Stimulated activated CD8-positive, alpha-beta memory T cell treated with anti-CD3 and anti-CD28 coated beads, Interleukin-12 subunit alpha, Interleukin-12 subunit beta, amount 100 ng/mL, for 24 hours (primary cell): Measurements from ENCODE around the gene MEIKIN.

Source experiments
- DNase-seq: peaks from one replicate; pipeline ENCODE4 v3.0.0-alpha.2; 2020; ENCODE audit errors: extremely low read depth

Gene MEIKIN

DNA sequence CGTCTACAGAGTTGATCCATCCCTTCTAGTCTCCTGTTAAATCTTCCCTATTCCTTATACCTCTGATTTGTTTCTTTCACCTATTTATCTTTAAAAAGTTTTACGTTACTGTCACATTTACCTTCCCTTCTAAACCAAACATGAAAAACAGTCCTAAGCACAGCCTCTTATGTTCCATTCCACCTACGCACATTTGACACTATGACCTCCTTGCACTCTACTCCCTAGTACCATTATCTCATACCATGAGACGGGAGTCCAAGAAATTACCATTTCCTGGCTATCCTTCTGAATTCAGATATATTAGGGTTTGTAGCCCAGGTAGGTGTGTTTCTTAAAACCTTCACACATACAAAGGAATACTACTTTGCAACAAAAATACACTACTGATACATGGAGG, 173.8 kb downstream of the MEIKIN start:
- no peak for DNase-seq

DNA sequence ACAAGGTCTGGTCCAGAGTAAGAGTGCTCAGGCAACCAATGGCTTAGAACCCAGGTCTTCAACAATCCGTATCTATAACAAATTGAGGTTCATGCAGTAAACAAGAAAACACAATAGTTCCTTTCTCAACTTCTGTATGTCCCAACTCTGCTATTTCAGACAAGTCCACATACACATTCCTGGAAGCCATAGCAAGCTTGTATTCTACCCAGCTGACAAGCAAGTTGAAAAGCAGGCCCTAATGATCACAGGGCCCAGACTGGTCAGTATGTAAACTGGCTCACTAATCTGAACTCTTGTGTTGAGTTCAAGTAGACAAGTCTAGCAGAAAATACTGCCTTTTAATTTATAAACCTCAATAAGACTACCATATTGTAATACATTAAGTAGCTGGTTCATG, 175.5 kb downstream of the MEIKIN start:
- DNase-seq: no peak

DNA sequence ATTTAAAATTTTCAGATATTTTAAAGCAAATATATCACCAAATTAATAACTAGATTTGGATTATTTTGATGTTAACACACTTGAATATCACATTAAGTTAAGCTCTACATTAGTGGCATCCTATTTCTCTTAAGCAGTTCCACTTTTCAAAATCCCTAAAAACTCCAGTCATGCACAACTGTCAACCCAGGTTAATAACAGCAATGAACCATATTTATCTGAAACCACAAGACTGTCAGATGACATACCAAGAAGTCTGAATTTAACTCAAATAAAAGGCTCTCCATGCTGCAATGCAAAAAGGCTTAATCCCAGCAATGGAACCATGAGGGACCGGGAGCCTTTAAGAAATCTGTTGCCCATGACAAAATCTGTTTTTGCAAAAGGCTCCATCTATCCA, 176.1 kb downstream of the MEIKIN start:
- no peak for DNase-seq

DNA sequence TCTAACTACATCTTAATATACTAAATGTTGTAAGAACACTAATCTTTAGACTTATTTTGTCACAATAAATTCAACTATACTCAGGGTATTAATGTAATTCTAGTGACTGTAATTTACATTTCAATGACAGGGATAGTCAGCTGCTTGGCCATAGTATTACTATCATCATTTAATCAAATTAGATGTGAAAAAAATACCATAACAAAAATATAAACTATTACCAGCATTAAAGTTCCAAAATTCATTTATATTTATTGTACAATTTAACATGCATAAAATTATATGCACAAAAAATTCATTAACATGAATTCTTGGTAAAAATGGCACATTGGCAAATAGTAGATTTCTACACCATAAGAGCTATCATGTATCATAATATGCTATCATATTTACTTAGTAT, 177.6 kb downstream of the MEIKIN start:
- no peak for DNase-seq

DNA sequence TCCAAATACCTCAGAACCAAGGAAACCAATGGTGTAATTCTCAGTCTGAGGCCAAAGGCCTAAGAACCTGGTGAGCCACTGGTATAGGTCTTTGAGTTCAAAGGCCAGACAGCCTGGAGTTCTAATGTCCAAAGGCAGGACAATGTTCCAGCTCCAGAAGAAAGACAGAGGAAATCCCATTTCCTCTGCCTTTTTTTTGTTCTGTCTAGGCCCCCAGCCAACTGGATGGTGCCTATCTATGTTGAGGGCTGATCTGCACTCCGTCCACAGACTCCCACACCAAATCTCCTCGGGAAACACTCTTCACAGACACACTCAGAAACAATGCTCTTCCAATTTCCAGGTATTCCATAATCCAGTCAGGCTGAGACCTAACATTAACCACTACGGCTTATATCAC, 178.8 kb downstream of the MEIKIN start:
- DNase-seq: no peak

DNA sequence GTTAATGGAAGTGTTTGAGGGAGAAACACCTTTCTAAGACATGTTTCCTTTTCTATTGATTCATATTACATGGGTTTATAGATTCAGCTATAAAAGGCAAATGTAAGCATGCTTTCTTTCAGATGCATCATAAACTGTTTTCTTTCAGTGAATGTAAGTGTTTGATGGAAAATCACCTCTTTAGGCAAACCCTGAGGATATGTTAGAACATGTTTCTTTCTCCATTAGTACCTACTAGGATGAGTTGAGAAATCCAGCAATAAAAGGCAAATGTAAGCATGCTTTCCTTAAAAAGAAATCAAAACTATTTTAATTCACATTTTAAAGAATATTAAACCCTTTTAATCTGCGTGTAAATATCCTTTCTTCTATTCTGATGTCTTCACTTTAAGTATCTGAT, 180.2 kb downstream of the MEIKIN start:
- DNase-seq: no peak

DNA sequence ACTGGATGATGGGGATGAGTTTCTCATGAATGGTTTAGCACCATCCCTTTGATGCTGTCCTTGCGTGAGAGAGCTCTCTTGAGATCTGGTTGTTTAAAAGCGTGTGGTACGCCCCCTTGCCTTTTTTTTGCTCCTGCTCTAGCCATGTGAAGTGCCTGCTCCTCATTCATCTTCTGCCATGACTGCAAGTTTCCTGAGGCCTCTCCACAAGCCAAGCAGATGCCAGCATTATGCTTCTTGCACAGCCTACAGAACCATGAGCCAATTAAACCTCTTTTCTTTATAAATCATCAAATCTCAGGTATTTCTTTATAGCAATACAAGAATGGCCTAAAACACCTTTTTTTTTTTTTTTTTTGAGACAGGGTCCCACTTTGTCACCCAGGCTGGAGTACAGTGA, 181.5 kb downstream of the MEIKIN start:
- no peak for DNase-seq

DNA sequence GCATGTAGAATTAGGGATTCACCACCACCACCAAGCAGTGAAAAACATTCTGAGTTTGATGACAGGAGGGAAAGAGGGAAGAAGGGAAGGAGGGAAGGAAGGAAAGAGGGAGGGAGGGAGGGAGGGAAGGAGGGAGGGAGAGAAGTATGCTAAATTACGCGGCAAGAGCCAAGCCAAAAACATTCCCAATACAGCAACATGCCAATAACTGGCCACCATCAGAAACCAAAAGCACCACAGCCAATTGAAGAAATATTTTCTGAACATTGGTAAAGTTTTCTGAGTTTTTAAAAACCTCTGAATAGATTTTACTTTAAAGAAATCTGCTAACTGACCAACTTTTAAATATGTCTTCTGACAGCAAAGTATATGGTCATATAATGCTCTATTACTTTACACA, 184.7 kb downstream of the MEIKIN start:
- DNase-seq: no peak

DNA sequence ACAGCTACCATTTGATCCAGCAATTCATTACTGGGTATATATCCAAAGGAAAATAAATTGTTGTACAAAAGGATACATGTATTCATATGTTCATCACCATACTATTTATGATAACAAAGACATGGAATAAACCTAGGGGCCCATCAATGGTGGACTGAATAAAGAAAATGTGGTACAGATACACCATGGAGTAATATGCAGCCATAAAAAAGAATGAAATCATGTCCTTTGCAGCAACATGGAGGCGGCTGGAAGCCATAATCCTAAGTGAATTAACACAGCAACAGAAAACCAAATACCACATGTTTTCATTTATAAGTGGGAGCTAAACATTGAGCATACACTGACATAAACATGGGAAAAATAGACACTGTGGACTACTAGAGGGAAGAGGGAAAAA, 185.8 kb downstream of the MEIKIN start:
- DNase-seq: no peak

DNA sequence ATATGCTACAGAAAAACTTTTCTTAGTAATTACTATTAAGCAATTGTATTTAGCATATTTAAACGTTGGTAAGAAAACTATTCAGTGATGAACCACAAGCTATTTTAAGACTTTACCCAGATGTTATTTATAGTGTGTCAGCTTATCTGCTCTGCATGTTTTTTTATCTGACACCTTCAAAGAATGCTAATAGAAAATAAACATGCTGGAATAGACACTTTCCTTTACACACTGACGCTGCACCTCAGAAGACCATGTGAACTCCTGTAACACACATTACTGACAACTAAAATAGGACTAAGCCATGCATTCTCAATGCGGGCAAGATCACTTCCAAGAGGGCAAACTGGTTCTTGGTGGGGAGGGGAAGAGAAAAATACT, 187.0 kb downstream of the MEIKIN start:
- no peak for DNase-seq

DNA sequence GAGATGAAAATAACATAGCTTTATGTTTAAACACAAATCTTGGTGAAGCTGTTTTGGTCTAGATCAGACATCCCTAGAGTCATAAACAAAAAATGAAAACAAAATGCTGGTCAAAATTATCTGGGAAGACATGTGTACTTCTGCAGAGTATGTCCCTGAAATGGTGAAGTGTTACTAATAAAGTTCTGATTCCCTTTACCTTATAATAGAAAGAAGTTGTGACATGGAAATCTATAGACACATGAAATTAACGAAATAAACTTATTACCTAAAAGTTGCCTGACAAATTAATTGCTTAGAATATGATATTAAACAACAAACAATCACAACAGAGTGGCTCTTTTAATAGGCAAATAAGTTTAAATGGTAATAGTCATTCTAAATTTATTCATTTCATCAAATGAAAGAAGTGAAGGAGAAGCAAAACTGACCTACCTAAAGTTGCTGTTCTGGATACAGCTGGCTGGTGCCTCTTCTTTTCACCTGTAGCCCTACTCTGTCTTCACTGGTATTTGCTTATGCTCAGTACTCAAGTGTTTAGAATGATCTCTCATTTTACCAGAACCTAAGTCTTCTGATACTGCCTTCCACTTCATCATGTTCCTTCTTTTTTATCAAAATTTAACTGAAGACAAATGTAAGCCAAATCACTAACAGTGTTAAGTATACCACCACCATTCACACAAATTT, 187.5 kb downstream of the MEIKIN start:
- no peak for DNase-seq
